Activated gamma-delta T cell treated with Interleukin-2 at 50 U/mL for 16 hours (primary cell): ENCODE results near the gene EEF1B2.
A peak's percentile ranks its signal among the peaks of the same experiment; 100 is the strongest.
"Not testable (repeated sequence)": the region's sequence is repeated elsewhere in the genome, so short reads cannot be mapped to it uniquely, and the experiment has no call there.

ENCODE experiments used
- DNase-seq: peaks from one replicate; pipeline ENCODE4 v3.0.0-alpha.2; 2020

EEF1B2 gene

GRCh38 chr2:206159346-206160124, at the start of gene EEF1B2, which contains the start of gene NDUFS1:
TSS of gene EEF1B2 (plus strand) at chr2:206159895. CDS start at chr2:206159980, 85 bp downstream.
TSS of gene NDUFS1 (minus strand) at chr2:206159444. CDS start at chr2:206153678, 5,766 bp downstream.
- DNase-seq, result peak; percentile 96

- no peak for DNase-seq
Observed at GRCh38 chr2:206112108-206112507, 47.6 kb upstream of the EEF1B2 start.

GRCh38 chr2:206112846-206113547, 46.7 kb upstream of the EEF1B2 start:
- DNase-seq, result no peak

- DNase-seq, result no peak
Observed at GRCh38 chr2:206115026-206115578, 44.6 kb upstream of the EEF1B2 start.

GRCh38 chr2:206116278-206116677, 43.4 kb upstream of the EEF1B2 start:
- no peak for DNase-seq

GRCh38 chr2:206122569-206122968, 37.1 kb upstream of the EEF1B2 start:
- not testable (repeated sequence) for DNase-seq

- DNase-seq, result no peak
Observed at GRCh38 chr2:206125901-206126300, 33.8 kb upstream of the EEF1B2 start.

GRCh38 chr2:206127656-206128055, 32.0 kb upstream of the EEF1B2 start:
- DNase-seq, result no peak

GRCh38 chr2:206143451-206143850, 16.2 kb upstream of the EEF1B2 start:
- DNase-seq, result no peak

GRCh38 chr2:206144383-206144782, 15.3 kb upstream of the EEF1B2 start:
- DNase-seq, result no peak

- no peak for DNase-seq
Observed at GRCh38 chr2:206145665-206146064, 14.0 kb upstream of the EEF1B2 start.

GRCh38 chr2:206149330-206149729, 10.4 kb upstream of the EEF1B2 start:
- DNase-seq, result no peak

- DNase-seq, result no peak
Observed at GRCh38 chr2:206150168-206150567, 9.5 kb upstream of the EEF1B2 start.

GRCh38 chr2:206150631-206151030, 9.1 kb upstream of the EEF1B2 start:
- no peak for DNase-seq

GRCh38 chr2:206154197-206154596, 5.5 kb upstream of the EEF1B2 start:
- DNase-seq, result no peak

- DNase-seq, result not testable (repeated sequence)
Observed at GRCh38 chr2:206157014-206157413, 2.7 kb upstream of the EEF1B2 start.

- no peak for DNase-seq
Observed at GRCh38 chr2:206158563-206159345, 941 bp upstream of the EEF1B2 start.

- no peak for DNase-seq
Observed at GRCh38 chr2:206160125-206160806, 571 bp downstream of the EEF1B2 start.

- no peak for DNase-seq
Observed at GRCh38 chr2:206160807-206161179, 1.1 kb downstream of the EEF1B2 start.

GRCh38 chr2:206162401-206162800, 2.7 kb downstream of the EEF1B2 start:
- DNase-seq, result not testable (repeated sequence)

- no peak for DNase-seq
Observed at GRCh38 chr2:206163251-206163880, 3.7 kb downstream of the EEF1B2 start.
